GM12872 (cell line): ENCODE data around the gene GPC3.

Experiments used
- CTCF ChIP-seq: IDR thresholded peaks from 3 replicates; pipeline ENCODE4 v1.5.1; 2011; ENCODE audit warnings: low read depth, mild to moderate bottlenecking, low read length, moderate library complexity; ENCODE audit not compliant: insufficient read depth

The GPC3 gene

GRCh38 chrX:133723930-133724329, 261.5 kb downstream of the GPC3 start:
- no peak for TF ChIP-seq CTCF

- TF ChIP-seq CTCF: no peak
Measured at GRCh38 chrX:133722756-133723155, 262.6 kb downstream of the GPC3 start.

- no peak for TF ChIP-seq CTCF
Measured at GRCh38 chrX:133715715-133716114, 269.7 kb downstream of the GPC3 start.

DNA sequence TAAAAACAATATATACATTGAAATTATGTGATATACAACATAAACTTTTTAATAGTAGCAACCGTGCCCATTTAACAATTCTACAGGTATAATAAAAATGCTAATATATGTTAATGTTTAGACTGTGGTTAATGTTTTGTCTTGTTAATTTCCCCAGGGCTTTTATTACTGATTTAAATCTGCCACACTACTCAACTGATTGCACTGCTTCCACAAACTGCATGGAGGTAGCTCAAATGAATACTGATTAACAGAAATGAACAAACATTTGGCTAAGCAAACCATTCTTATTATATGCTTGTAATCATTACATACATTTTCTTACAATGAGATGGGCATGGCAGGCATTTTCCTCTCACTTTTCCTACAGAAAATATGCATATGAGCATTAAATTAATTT, 275.9 kb downstream of the GPC3 start:
- no peak for TF ChIP-seq CTCF

GRCh38 chrX:133706890-133707289, 278.5 kb downstream of the GPC3 start:
- no peak for TF ChIP-seq CTCF

DNA sequence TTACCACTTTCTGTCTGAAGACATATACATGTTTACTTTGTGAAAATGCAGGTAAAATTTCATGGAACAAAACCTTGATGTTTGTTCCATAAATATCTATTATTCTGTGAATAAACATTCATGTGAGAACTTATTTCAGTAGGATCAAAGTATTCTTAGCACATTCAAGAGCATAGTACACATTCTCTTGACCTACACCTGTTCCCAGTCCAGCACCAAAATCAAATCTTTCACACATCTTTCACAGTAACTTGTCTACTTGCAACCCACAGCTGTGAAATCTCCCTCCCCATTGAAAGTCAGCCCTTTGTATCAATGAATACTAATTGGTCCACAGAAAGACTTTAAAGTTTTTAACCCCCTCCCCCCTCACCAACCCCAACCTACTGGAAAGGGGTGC, 283.2 kb downstream of the GPC3 start:
- no peak for TF ChIP-seq CTCF

- no peak for TF ChIP-seq CTCF
Measured at GRCh38 chrX:133699023-133699728, 286.2 kb downstream of the GPC3 start.
